Type B pancreatic cell (in vitro differentiated cells): ENCODE results near the gene LRIG1. TPM values are rescaled to one million over a fixed set of nuclear protein-coding genes. Genes with fewer than 3 reads are reported as not detected.

Experiments used
- DNase-seq: peaks from one replicate; pipeline ENCODE4 v3.0.0; 2021; ENCODE audit warnings: mixed read lengths; ENCODE audit not compliant: unreplicated experiment; ENCODE audit errors: extremely low spot score
- H3K27ac Mint-ChIP-seq: 2 replicates; pipeline ENCODE4 v1.8.0; 2021; ENCODE audit warnings: mild to moderate bottlenecking, mixed read lengths
- H3K27me3 Mint-ChIP-seq: 2 replicates; pipeline ENCODE4 v1.8.0; 2021; ENCODE audit warnings: mixed read lengths
- H3K36me3 Mint-ChIP-seq: 2 replicates; pipeline ENCODE4 v1.8.0; 2021; ENCODE audit warnings: mixed read lengths
- H3K4me1 Mint-ChIP-seq: one replicate; pipeline ENCODE4 v1.8.0; 2021; ENCODE audit warnings: mixed read lengths; ENCODE audit not compliant: unreplicated experiment
- H3K4me3 Mint-ChIP-seq: 2 replicates; pipeline ENCODE4 v1.8.0; 2021; ENCODE audit warnings: mild to moderate bottlenecking, mixed read lengths
- H3K9me3 Mint-ChIP-seq: 2 replicates; pipeline ENCODE4 v1.8.0; 2021; ENCODE audit warnings: mixed read lengths
- CTCF ChIP-seq: fragments of 200-600 bp; sonication (generic); conservative IDR thresholded peaks from 2 replicates; pipeline ENCODE4 v1.5.0; 2021; ENCODE audit warnings: antibody characterized with exemption, mild to moderate bottlenecking
- total RNA-seq: library from RNA; stranded (reverse); gene quantifications from 2 replicates; pipeline ENCODE4 v1.2.1, GENCODE V29; 2021; ENCODE audit warnings: low replicate concordance

LRIG1 gene
- total RNA-seq, 1 donor from 2014 or later: 28.9 TPM

GRCh38 chr3:66452303-66453011 lies 48.4 kb downstream of the LRIG1 start:
- peaks cover 21% of the 10 kb centered on the region for H3K36me3 Mint-ChIP-seq
- DNase-seq: no peak
- no peak overlapping the region for H3K27ac Mint-ChIP-seq
- H3K9me3 Mint-ChIP-seq: no peaks in the 10 kb centered on the region
- H3K4me1 Mint-ChIP-seq: peaks cover 44% of the 10 kb centered on the region
- H3K27me3 Mint-ChIP-seq: peaks cover 9% of the 10 kb centered on the region
- no peak overlapping the region for H3K4me3 Mint-ChIP-seq
- TF ChIP-seq CTCF: no peak

- Mint-ChIP-seq H3K27ac (no peak overlapping the region), H3K4me1 (peaks cover 40% of the 10 kb centered on the region)
These were observed 49.1 kb downstream of the LRIG1 start for GRCh38 chr3:66451766-66452165.

GRCh38 chr3:66450390-66451022 lies 50.3 kb downstream of the LRIG1 start:
- H3K9me3 Mint-ChIP-seq: no peaks in the 10 kb centered on the region
- TF ChIP-seq CTCF: no peak
- peaks cover 44% of the 10 kb centered on the region for H3K4me1 Mint-ChIP-seq
- no peak for DNase-seq
- H3K36me3 Mint-ChIP-seq: peaks cover 16% of the 10 kb centered on the region
- H3K27ac Mint-ChIP-seq: no peak overlapping the region
- no peak overlapping the region for H3K4me3 Mint-ChIP-seq
- peaks cover 9% of the 10 kb centered on the region for H3K27me3 Mint-ChIP-seq

More at GRCh38 chr3:66451766-66452165, 49.1 kb downstream of the LRIG1 start:
- TF ChIP-seq CTCF: no peak
- no peak overlapping the region for H3K4me3 Mint-ChIP-seq
- DNase-seq: no peak
- H3K9me3 Mint-ChIP-seq: no peaks in the 10 kb centered on the region
- peaks cover 17% of the 10 kb centered on the region for H3K36me3 Mint-ChIP-seq
- peaks cover 9% of the 10 kb centered on the region for H3K27me3 Mint-ChIP-seq

GRCh38 chr3:66449411-66449974 lies 51.3 kb downstream of the LRIG1 start:
- Mint-ChIP-seq H3K27ac (no peak overlapping the region), H3K4me3 (no peak overlapping the region), H3K9me3 (no peaks in the 10 kb centered on the region), H3K4me1 (peaks cover 42% of the 10 kb centered on the region), H3K27me3 (peaks cover 9% of the 10 kb centered on the region), H3K36me3 (peaks cover 13% of the 10 kb centered on the region)
- TF ChIP-seq CTCF: no peak
- no peak for DNase-seq

- Mint-ChIP-seq H3K4me3 (no peak overlapping the region), H3K9me3 (no peaks in the 10 kb centered on the region), H3K36me3 (no peaks in the 10 kb centered on the region), H3K4me1 (peaks cover 38% of the 10 kb centered on the region), H3K27ac (no peak overlapping the region), H3K27me3 (no peaks in the 10 kb centered on the region)
- no peak for TF ChIP-seq CTCF
- DNase-seq: no peak
These were observed 56.6 kb downstream of the LRIG1 start for GRCh38 chr3:66444146-66444644.
